Peyer's patch (tissue), 4 donors: ENCODE measurements around the gene IPCEF1. TPM values are rescaled to one million over a fixed set of nuclear protein-coding genes. Genes with fewer than 3 reads are reported as not detected.

Experiments used
- DNase-seq, 3 donors: peaks; one replicate each; pipeline ENCODE4 v3.0.0-alpha.2; 2017 to 2019
- H3K27ac ChIP-seq, 4 donors: fragments of 200-600 bp; sonication (generic); one replicate each; pipeline ENCODE4 v1.5.1; 2016 to 2019
- H3K27me3 ChIP-seq, 2 donors: fragments of 200-600 bp; sonication (generic); one replicate each; pipeline ENCODE4 v1.5.1; 2019
- H3K36me3 ChIP-seq, 3 donors: fragments of 200-600 bp; sonication (generic); one replicate each; pipeline ENCODE4 v1.5.1; 2016 to 2019
- H3K4me1 ChIP-seq, 4 donors: fragments of 200-600 bp; sonication (generic); one replicate each; pipeline ENCODE4 v1.5.1; 2016 to 2019
- H3K4me3 ChIP-seq, 4 donors: fragments of 200-600 bp; sonication (generic); 1 replicate in 3 of 4; 2 replicates in 1 of 4; pipeline ENCODE4 v1.5.1; 2016 to 2019; ENCODE audit warnings: mild to moderate bottlenecking in 1 of 4
- H3K9me3 ChIP-seq, 4 donors: fragments of 200-600 bp; sonication (generic); one replicate each; pipeline ENCODE4 v1.5.1; 2016 to 2019; ENCODE audit warnings: mild to moderate bottlenecking in 1 of 4
- CTCF ChIP-seq, 6 experiments: fragments of 450-650 bp in 4 of 6; fragments of 200-600 bp in 2 of 6; sonication (generic) in 1 of 6; IDR thresholded peaks; one replicate each; pipeline ENCODE4 v1.5.1; 2017 to 2019; ENCODE audit warnings: antibody characterized with exemption in 6 of 6, mild to moderate bottlenecking in 3 of 6, moderate library complexity in 1 of 6
- POLR2A ChIP-seq, 2 donors: fragments of 450-650 bp; IDR thresholded peaks; one replicate each; pipeline ENCODE4 v1.5.1; 2017; ENCODE audit warnings: antibody characterized with exemption in 2 of 2, mild to moderate bottlenecking in 2 of 2, moderate library complexity in 2 of 2
- total RNA-seq, 4 donors: library from RNA; depleted of rRNA; stranded (reverse); fragments of >200 nt; gene quantifications; one replicate each; pipeline ENCODE4 v1.1.0, GENCODE V29; 2016

IPCEF1 gene
- total RNA-seq, 4 donors from 2014 or later, result 2.1 to 19.8 (median 9.4) TPM

GRCh38 chr6:154161689-154162088 lies 194.9 kb downstream of the IPCEF1 start:
- H3K4me1 ChIP-seq, result peaks cover 0 to under 1% (median 0%) of the 10 kb centered on the region in 4 donors
- TF ChIP-seq CTCF (IDR thresholded peaks at IDR 0.05), result no peak
- TF ChIP-seq POLR2A (IDR thresholded peaks at IDR 0.05), result no peak
- no peak overlapping the region for H3K27ac ChIP-seq
- no peaks in the 10 kb centered on the region for H3K9me3 ChIP-seq
- DNase-seq, result no peak
- H3K36me3 ChIP-seq, result no peaks in the 10 kb centered on the region
- H3K27me3 ChIP-seq, result no peaks in the 10 kb centered on the region
- H3K4me3 ChIP-seq, result no peak overlapping the region

GRCh38 chr6:154159126-154159525 lies 197.5 kb downstream of the IPCEF1 start:
- H3K27ac ChIP-seq, result no peak overlapping the region

GRCh38 chr6:154157706-154158105 lies 198.9 kb downstream of the IPCEF1 start:
- TF ChIP-seq CTCF (IDR thresholded peaks at IDR 0.05) (no peak), POLR2A (IDR thresholded peaks at IDR 0.05) (no peak)
- H3K27me3 ChIP-seq, result no peaks in the 10 kb centered on the region
- no peak overlapping the region for H3K4me3 ChIP-seq
- no peak for DNase-seq
- peaks cover 0 to 7% (median 1%) of the 10 kb centered on the region in 4 donors for H3K4me1 ChIP-seq
- no peaks in the 10 kb centered on the region for H3K9me3 ChIP-seq
- no peaks in the 10 kb centered on the region for H3K36me3 ChIP-seq
- H3K27ac ChIP-seq, result peak overlapping the region; percentile 2 to 68 (median 12)

More at GRCh38 chr6:154159126-154159525, 197.5 kb downstream of the IPCEF1 start:
- H3K27me3 ChIP-seq, result no peaks in the 10 kb centered on the region
- no peak for TF ChIP-seq CTCF (IDR thresholded peaks at IDR 0.05)
- TF ChIP-seq POLR2A (IDR thresholded peaks at IDR 0.05), result no peak
- H3K4me1 ChIP-seq, result peaks cover 0 to 7% (median 1%) of the 10 kb centered on the region in 4 donors
- DNase-seq, result no peak
- H3K9me3 ChIP-seq, result no peaks in the 10 kb centered on the region
- H3K4me3 ChIP-seq, result no peak overlapping the region
- no peaks in the 10 kb centered on the region for H3K36me3 ChIP-seq

GRCh38 chr6:154157082-154157481 lies 199.5 kb downstream of the IPCEF1 start:
- Histone ChIP-seq H3K36me3 (no peaks in the 10 kb centered on the region), H3K27ac (peak overlapping the region; percentile 3 to 68 (median 26)), H3K9me3 (no peaks in the 10 kb centered on the region), H3K27me3 (no peaks in the 10 kb centered on the region), H3K4me3 (peak overlapping the region in 1 of 4 donors; percentile 6), H3K4me1 (peaks cover 0 to 7% (median 1%) of the 10 kb centered on the region in 4 donors)
- TF ChIP-seq CTCF (IDR thresholded peaks at IDR 0.05), result no peak
- no peak for TF ChIP-seq POLR2A (IDR thresholded peaks at IDR 0.05)
- DNase-seq, result no peak

GRCh38 chr6:154156135-154156896 lies 200.3 kb downstream of the IPCEF1 start:
- TF ChIP-seq CTCF (IDR thresholded peaks at IDR 0.05), result peak; percentile 24 to 52 (median 38)
- no peak for TF ChIP-seq POLR2A (IDR thresholded peaks at IDR 0.05)
- Histone ChIP-seq H3K4me3 (peak overlapping the region in 1 of 4 donors; percentile 7), H3K4me1 (peaks cover 0 to 7% (median 1%) of the 10 kb centered on the region in 4 donors), H3K36me3 (no peaks in the 10 kb centered on the region), H3K27me3 (no peaks in the 10 kb centered on the region), H3K27ac (peak overlapping the region in 3 of 4 donors; percentile 10 to 68 (median 43)), H3K9me3 (no peaks in the 10 kb centered on the region)
- peak; percentile 50 to 72 (median 57) for DNase-seq
